H9 (cell line): ENCODE results near the gene OSBPL9. TPM values are rescaled to one million over a fixed set of nuclear protein-coding genes. Genes with fewer than 3 reads are reported as not detected.

Experiments used
- DNase-seq: peaks from one replicate; pipeline ENCODE4 v3.0.0-alpha.2; 2017
- H2AFZ ChIP-seq: one replicate; pipeline ENCODE4 v1.6.1; 2013; ENCODE audit warnings: mild to moderate bottlenecking, low read length, control low read depth, moderate library complexity
- H2AK5ac ChIP-seq: 2 replicates; pipeline ENCODE4 v1.6.1; 2013; ENCODE audit warnings: low read length, control low read depth, mixed read lengths; ENCODE audit not compliant: insufficient read length
- H2BK120ac ChIP-seq: one replicate; pipeline ENCODE4 v1.6.1; 2013; ENCODE audit warnings: low read depth, mild to moderate bottlenecking, low read length, control low read depth, inconsistent platforms; ENCODE audit not compliant: poor library complexity, severe bottlenecking
- H2BK12ac ChIP-seq: 2 replicates; pipeline ENCODE4 v1.6.1; 2013; ENCODE audit warnings: low read length, control low read depth, mixed read lengths, low read depth; ENCODE audit not compliant: insufficient read length
- H2BK15ac ChIP-seq: 2 replicates; pipeline ENCODE4 v1.6.1; 2013; ENCODE audit warnings: low read depth, low read length, control low read depth
- H2BK20ac ChIP-seq: one replicate; pipeline ENCODE4 v1.6.1; 2013; ENCODE audit warnings: low read depth, mild to moderate bottlenecking, low read length, control low read depth, inconsistent platforms; ENCODE audit not compliant: poor library complexity, severe bottlenecking
- H2BK5ac ChIP-seq: 2 replicates; pipeline ENCODE4 v1.6.1; 2013; ENCODE audit warnings: low read length, control low read depth, mixed read lengths; ENCODE audit not compliant: insufficient read length
- H3K14ac ChIP-seq: 2 replicates; pipeline ENCODE4 v1.6.1; 2013; ENCODE audit warnings: low read length, control low read depth; ENCODE audit not compliant: insufficient read depth
- H3K18ac ChIP-seq: 2 replicates; pipeline ENCODE4 v1.6.1; 2013; ENCODE audit warnings: low read depth, mild to moderate bottlenecking, mixed read lengths, low read length, control low read depth; ENCODE audit not compliant: insufficient read length
- H3K23ac ChIP-seq: 2 replicates; pipeline ENCODE4 v1.6.1; 2013; ENCODE audit warnings: low read length, control low read depth, mixed read lengths, low read depth; ENCODE audit not compliant: insufficient read length
- H3K23me2 ChIP-seq: 2 replicates; pipeline ENCODE4 v1.6.1; 2013; ENCODE audit warnings: low read depth, mild to moderate bottlenecking, mixed read lengths, low read length, control low read depth; ENCODE audit not compliant: insufficient read length, poor library complexity, severe bottlenecking
- H3K27ac ChIP-seq: 2 replicates; pipeline ENCODE4 v1.5.1; 2013; ENCODE audit warnings: low read length, control low read depth, mixed read lengths, low read depth; ENCODE audit not compliant: insufficient read length
- H3K27me3 ChIP-seq: 2 replicates; pipeline ENCODE4 v1.6.1; 2013; ENCODE audit warnings: low read length, control low read depth, inconsistent platforms; ENCODE audit not compliant: insufficient read depth
- H3K4ac ChIP-seq: 2 replicates; pipeline ENCODE4 v1.6.1; 2013; ENCODE audit warnings: low read depth, mild to moderate bottlenecking, control low read depth, inconsistent platforms, low read length, moderate library complexity
- H3K4me1 ChIP-seq: 2 replicates; pipeline ENCODE4 v1.6.1; 2013; ENCODE audit warnings: low read length, control low read depth, inconsistent platforms; ENCODE audit not compliant: insufficient read depth
- H3K4me2 ChIP-seq: 2 replicates; pipeline ENCODE4 v1.6.1; 2013; ENCODE audit warnings: low read length, control low read depth, mixed read lengths; ENCODE audit not compliant: insufficient read length, insufficient read depth
- H3K56ac ChIP-seq: 2 replicates; pipeline ENCODE4 v1.6.1; 2013; ENCODE audit warnings: low read depth, mild to moderate bottlenecking, mixed read lengths, low read length, control low read depth; ENCODE audit not compliant: insufficient read length
- H3K79me1 ChIP-seq: 2 replicates; pipeline ENCODE4 v1.6.1; 2013; ENCODE audit warnings: low read depth, mild to moderate bottlenecking, moderate library complexity, low read length, control low read depth, inconsistent platforms; ENCODE audit not compliant: insufficient read depth, poor library complexity, severe bottlenecking
- H3K79me2 ChIP-seq: 2 replicates; pipeline ENCODE4 v1.6.1; 2013; ENCODE audit warnings: low read length, control low read depth, inconsistent platforms; ENCODE audit not compliant: insufficient read depth
- H3K9ac ChIP-seq: 2 replicates; pipeline ENCODE4 v1.6.1; 2013; ENCODE audit warnings: low read length, control low read depth, mixed read lengths; ENCODE audit not compliant: insufficient read length; ENCODE audit errors: extremely low read depth
- H3K9me3 ChIP-seq: one replicate; pipeline ENCODE4 v1.6.1; 2013; ENCODE audit warnings: low read depth, low read length, inconsistent platforms; ENCODE audit not compliant: control insufficient read depth
- H3T11ph ChIP-seq: one replicate; pipeline ENCODE4 v1.6.1; 2013; ENCODE audit warnings: mild to moderate bottlenecking, low read length, control low read depth, inconsistent platforms
- H4K20me1 ChIP-seq: one replicate; pipeline ENCODE4 v1.6.1; 2013; ENCODE audit not compliant: control insufficient read depth, insufficient read length, insufficient read depth
- H4K5ac ChIP-seq: 2 replicates; pipeline ENCODE4 v1.6.1; 2013; ENCODE audit warnings: low read depth, mild to moderate bottlenecking, mixed read lengths, low read length, control low read depth; ENCODE audit not compliant: insufficient read length
- H4K8ac ChIP-seq: replicated peaks from 2 replicates; pipeline ENCODE4 v1.6.1; 2013; ENCODE audit warnings: low read length, control low read depth, mixed read lengths, low read depth; ENCODE audit not compliant: insufficient read length
- H4K91ac ChIP-seq: 2 replicates; pipeline ENCODE4 v1.6.1; 2013; ENCODE audit warnings: low read depth, mild to moderate bottlenecking, moderate library complexity, mixed read lengths, low read length, control low read depth; ENCODE audit not compliant: insufficient read length
- H3K27ac Mint-ChIP-seq, 3 experiments: 2 replicates in 2 of 3; 3 replicates in 1 of 3; pipeline ENCODE4 v1.8.0; 2020 to 2021; ENCODE audit warnings: mixed read lengths in 3 of 3, mild to moderate bottlenecking in 1 of 3, moderate library complexity in 1 of 3
- H3K27me3 Mint-ChIP-seq: 2 replicates; pipeline ENCODE4 v1.8.0; 2021; ENCODE audit warnings: low read depth, mild to moderate bottlenecking, moderate library complexity, mixed read lengths
- H3K36me3 Mint-ChIP-seq, 3 experiments: 2 replicates in 2 of 3; 3 replicates in 1 of 3; pipeline ENCODE4 v1.8.0; 2020 to 2021; ENCODE audit warnings: low read depth in 3 of 3, mixed read lengths in 3 of 3; ENCODE audit not compliant: insufficient read depth in 1 of 3
- H3K4me1 Mint-ChIP-seq, 2 experiments: 2 replicates each; pipeline ENCODE4 v1.8.0; 2020; ENCODE audit warnings: mixed read lengths in 2 of 2
- H3K4me3 Mint-ChIP-seq, 2 experiments: 2 replicates in 1 of 2; 3 replicates in 1 of 2; pipeline ENCODE4 v1.8.0; 2020 to 2021; ENCODE audit warnings: mild to moderate bottlenecking in 2 of 2, mixed read lengths in 2 of 2, moderate library complexity in 1 of 2
- H3K9me3 Mint-ChIP-seq, 2 experiments: 2 replicates in 1 of 2; 3 replicates in 1 of 2; pipeline ENCODE4 v1.8.0; 2020; ENCODE audit warnings: mild to moderate bottlenecking in 2 of 2, mixed read lengths in 2 of 2, moderate library complexity in 1 of 2
- WGBS: extraction: QIAGEN DNeasy Blood & Tissue Kit; methylation state at CpG from one replicate; pipeline ENCODE4 v1.1.7; 2013; ENCODE audit warnings: missing lambda C conversion rate, low lambda C conversion rate, mixed read lengths; ENCODE audit not compliant: insufficient read length; ENCODE audit errors: extremely low coverage; 5-methylcytosine and 5-hydroxymethylcytosine counted together
- total RNA-seq: library from RNA; stranded (reverse); gene quantifications from 2 replicates; pipeline ENCODE4 v1.2.1, GENCODE V29; 2021
- TF ChIP-seq, protein P1 (sequence below): fragments of 200-600 bp; sonication (generic); conservative IDR thresholded peaks from 3 replicates; pipeline ENCODE4 v1.8.0; 2021; ENCODE audit warnings: antibody characterized with exemption, mild to moderate bottlenecking

The OSBPL9 gene
- total RNA-seq, 1 experiment from 2014 or later, result 76.7 TPM

DNA sequence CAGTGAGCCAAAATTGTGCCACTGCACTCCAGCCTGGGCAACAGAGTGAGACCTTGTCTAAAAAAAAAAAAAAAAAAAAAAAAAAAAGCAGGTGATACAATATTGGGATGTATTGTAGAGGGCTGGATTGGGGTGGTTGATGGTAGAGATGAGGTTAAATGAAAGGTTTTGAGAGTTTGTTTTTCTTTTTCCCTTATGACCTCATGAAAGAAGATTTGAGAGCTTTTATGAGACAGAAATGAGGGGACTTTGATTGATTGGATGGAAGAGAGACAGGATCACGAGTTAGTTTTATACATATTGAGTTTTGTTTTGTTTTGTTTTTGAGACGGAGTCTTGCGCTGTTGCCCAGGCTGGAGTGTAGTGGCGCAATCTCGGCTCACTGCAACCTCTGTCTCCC, 27.1 kb downstream of the OSBPL9 start:
- no CpG with 5 or more reads among the region's 5 CpGs for WGBS
- Histone ChIP-seq H3K4me2 (no peak overlapping the region), H3K79me1 (peaks cover 3% of the 10 kb centered on the region), H4K91ac (no peak overlapping the region), H3K27me3 (no peaks in the 10 kb centered on the region), H4K20me1 (no peaks in the 10 kb centered on the region), H2BK120ac (no peak overlapping the region), H3K56ac (no peak overlapping the region), H2BK12ac (no peak overlapping the region), H3K23me2 (no peaks in the 10 kb centered on the region), H2BK15ac (no peak overlapping the region), H3K14ac (no peak overlapping the region), H3K9ac (no peak overlapping the region), H2AFZ (no peak overlapping the region), H2BK20ac (no peak overlapping the region), H3T11ph (no peak overlapping the region), H2BK5ac (no peak overlapping the region), H3K23ac (no peak overlapping the region), H2AK5ac (no peak overlapping the region), H3K18ac (no peak overlapping the region), H3K9me3 (no peaks in the 10 kb centered on the region), H3K27ac (no peak overlapping the region), H4K5ac (no peak overlapping the region), H3K79me2 (no peaks in the 10 kb centered on the region), H3K4ac (no peak overlapping the region), H4K8ac (no peak overlapping the region), H3K4me1 (no peaks in the 10 kb centered on the region)
- DNase-seq, result no peak
- Mint-ChIP-seq H3K36me3 (no peaks in the 10 kb centered on the region), H3K9me3 (no peaks in the 10 kb centered on the region; a peak in 1 of 5 replicates), H3K27me3 (no peaks in the 10 kb centered on the region), H3K4me3 (no peak overlapping the region), H3K4me1 (peaks cover 21 to 31% of the 10 kb centered on the region in 2 experiments), H3K27ac (no peak overlapping the region)
- TF ChIP-seq, protein P1, sequence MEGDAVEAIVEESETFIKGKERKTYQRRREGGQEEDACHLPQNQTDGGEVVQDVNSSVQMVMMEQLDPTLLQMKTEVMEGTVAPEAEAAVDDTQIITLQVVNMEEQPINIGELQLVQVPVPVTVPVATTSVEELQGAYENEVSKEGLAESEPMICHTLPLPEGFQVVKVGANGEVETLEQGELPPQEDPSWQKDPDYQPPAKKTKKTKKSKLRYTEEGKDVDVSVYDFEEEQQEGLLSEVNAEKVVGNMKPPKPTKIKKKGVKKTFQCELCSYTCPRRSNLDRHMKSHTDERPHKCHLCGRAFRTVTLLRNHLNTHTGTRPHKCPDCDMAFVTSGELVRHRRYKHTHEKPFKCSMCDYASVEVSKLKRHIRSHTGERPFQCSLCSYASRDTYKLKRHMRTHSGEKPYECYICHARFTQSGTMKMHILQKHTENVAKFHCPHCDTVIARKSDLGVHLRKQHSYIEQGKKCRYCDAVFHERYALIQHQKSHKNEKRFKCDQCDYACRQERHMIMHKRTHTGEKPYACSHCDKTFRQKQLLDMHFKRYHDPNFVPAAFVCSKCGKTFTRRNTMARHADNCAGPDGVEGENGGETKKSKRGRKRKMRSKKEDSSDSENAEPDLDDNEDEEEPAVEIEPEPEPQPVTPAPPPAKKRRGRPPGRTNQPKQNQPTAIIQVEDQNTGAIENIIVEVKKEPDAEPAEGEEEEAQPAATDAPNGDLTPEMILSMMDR, result no peak
